Prostate gland (tissue), 2 donors: ENCODE results near the gene EIF4B.

Source experiments
- POLR2A ChIP-seq: fragments of 450-650 bp; IDR thresholded peaks from one replicate; pipeline ENCODE4 v1.6.1; 2016; ENCODE audit warnings: antibody characterized with exemption, mild to moderate bottlenecking
- POLR2AphosphoS5 ChIP-seq: sonication (generic); formaldehyde crosslinking; IDR thresholded peaks from one replicate; pipeline ENCODE4 v1.6.1; 2017; ENCODE audit warnings: antibody characterized with exemption
- TF ChIP-seq, protein P1 (sequence below), 4 experiments: fragments of 200-600 bp in 2 of 4; fragments of 450-650 bp in 2 of 4; sonication (generic) in 2 of 4; IDR thresholded peaks; 1 replicate in 3 of 4; 2 replicates in 1 of 4; pipeline ENCODE4 v1.5.1; 2016 to 2019; ENCODE audit warnings: antibody characterized with exemption in 4 of 4, mild to moderate bottlenecking in 2 of 4, moderate library complexity in 2 of 4

DNA sequence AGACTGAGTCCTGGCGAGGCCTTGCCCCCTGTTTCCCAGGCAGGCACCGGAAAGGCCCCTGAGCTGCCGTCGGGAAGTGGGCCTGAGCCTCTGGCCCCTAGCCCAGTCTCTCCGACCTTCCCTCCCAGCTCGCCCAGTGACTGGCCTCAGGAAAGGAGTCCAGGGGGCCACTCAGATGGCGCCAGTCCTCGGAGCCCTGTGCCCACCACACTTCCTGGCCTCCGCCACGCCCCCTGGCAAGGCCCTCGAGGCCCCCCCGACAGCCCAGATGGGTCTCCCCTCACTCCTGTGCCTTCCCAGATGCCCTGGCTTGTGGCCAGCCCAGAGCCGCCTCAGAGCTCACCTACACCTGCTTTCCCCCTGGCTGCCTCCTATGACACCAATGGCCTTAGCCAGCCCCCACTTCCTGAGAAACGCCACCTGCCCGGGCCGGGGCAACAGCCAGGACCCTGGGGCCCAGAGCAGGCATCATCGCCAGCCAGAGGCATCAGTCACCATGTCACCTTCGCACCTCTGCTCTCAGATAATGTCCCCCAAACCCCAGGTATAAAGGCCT is 54.5 kb downstream of the EIF4B start:
- TF ChIP-seq, protein P1, sequence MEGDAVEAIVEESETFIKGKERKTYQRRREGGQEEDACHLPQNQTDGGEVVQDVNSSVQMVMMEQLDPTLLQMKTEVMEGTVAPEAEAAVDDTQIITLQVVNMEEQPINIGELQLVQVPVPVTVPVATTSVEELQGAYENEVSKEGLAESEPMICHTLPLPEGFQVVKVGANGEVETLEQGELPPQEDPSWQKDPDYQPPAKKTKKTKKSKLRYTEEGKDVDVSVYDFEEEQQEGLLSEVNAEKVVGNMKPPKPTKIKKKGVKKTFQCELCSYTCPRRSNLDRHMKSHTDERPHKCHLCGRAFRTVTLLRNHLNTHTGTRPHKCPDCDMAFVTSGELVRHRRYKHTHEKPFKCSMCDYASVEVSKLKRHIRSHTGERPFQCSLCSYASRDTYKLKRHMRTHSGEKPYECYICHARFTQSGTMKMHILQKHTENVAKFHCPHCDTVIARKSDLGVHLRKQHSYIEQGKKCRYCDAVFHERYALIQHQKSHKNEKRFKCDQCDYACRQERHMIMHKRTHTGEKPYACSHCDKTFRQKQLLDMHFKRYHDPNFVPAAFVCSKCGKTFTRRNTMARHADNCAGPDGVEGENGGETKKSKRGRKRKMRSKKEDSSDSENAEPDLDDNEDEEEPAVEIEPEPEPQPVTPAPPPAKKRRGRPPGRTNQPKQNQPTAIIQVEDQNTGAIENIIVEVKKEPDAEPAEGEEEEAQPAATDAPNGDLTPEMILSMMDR (IDR thresholded peaks at IDR 0.05) = no peak
- TF ChIP-seq POLR2A = no peak
- no peak for TF ChIP-seq POLR2AphosphoS5
